ENCODE measurements around the gene UBAC1.

UBAC1 gene

DNA sequence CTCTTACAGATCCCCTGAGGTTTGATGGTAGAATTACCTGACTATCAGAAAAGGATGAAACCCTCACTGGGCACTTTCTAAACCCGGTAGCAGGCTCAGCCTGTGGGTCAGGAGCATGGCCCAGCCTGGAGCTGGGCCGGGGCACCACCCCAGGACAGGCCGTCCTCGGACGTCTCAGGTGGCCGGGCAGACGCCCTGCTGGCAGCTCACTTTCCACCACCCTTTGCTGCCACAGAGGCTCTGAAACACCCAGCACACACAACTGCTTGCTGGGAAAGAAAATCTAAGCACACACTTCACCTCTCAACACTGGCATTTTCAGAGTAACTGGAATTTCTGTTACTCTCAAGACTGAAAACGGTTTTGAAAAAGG is 4.4 kb downstream of the UBAC1 start:
- H3K9ac ChIP-seq (ENCODE audit: low read depth, low read length, poor library complexity, severe bottlenecking): no peak overlapping the region
- H3K4me1 ChIP-seq (ENCODE audit: insufficient read depth, low read length, poor library complexity, severe bottlenecking): peaks cover 23% of the 10 kb centered on the region
- TF ChIP-seq, protein P1, sequence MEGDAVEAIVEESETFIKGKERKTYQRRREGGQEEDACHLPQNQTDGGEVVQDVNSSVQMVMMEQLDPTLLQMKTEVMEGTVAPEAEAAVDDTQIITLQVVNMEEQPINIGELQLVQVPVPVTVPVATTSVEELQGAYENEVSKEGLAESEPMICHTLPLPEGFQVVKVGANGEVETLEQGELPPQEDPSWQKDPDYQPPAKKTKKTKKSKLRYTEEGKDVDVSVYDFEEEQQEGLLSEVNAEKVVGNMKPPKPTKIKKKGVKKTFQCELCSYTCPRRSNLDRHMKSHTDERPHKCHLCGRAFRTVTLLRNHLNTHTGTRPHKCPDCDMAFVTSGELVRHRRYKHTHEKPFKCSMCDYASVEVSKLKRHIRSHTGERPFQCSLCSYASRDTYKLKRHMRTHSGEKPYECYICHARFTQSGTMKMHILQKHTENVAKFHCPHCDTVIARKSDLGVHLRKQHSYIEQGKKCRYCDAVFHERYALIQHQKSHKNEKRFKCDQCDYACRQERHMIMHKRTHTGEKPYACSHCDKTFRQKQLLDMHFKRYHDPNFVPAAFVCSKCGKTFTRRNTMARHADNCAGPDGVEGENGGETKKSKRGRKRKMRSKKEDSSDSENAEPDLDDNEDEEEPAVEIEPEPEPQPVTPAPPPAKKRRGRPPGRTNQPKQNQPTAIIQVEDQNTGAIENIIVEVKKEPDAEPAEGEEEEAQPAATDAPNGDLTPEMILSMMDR (conservative IDR thresholded peaks at IDR 0.05; ENCODE audit: low read length): no peak
- TF ChIP-seq EZH2phosphoT487 (IDR thresholded peaks at IDR 0.05; ENCODE audit: borderline replicate concordance): no peak
- peaks cover 18% of the 10 kb centered on the region for H4K20me1 ChIP-seq (ENCODE audit: insufficient read depth, low read length, poor library complexity, severe bottlenecking)
- H3K9me2 ChIP-seq (replicated peaks; ENCODE audit: low read depth, low read length): no peaks in the 10 kb centered on the region
- H3F3A ChIP-seq (ENCODE audit: low read depth): no peaks in the 10 kb centered on the region
- peak overlapping the region; percentile 22 for H3K4me2 ChIP-seq (ENCODE audit: low read depth, low read length, poor library complexity, severe bottlenecking)
- H3K79me2 ChIP-seq (ENCODE audit: insufficient read depth, low read length): peaks cover 56% of the 10 kb centered on the region
- no peaks in the 10 kb centered on the region for H3K27me3 ChIP-seq (ENCODE audit: insufficient read depth, low read length, poor library complexity, severe bottlenecking)
- H2AFZ ChIP-seq (ENCODE audit: low read length): no peak overlapping the region
- no peak overlapping the region for H3K4me3 ChIP-seq (ENCODE audit: low read length, poor library complexity, severe bottlenecking)
- H3K9me3 ChIP-seq (ENCODE audit: insufficient read depth, low read depth, low read length): no peaks in the 10 kb centered on the region
- peaks cover 27% of the 10 kb centered on the region; the same call in 1 of the 2 replicates for H3K36me3 ChIP-seq (ENCODE audit: insufficient read depth, low read length)

DNA sequence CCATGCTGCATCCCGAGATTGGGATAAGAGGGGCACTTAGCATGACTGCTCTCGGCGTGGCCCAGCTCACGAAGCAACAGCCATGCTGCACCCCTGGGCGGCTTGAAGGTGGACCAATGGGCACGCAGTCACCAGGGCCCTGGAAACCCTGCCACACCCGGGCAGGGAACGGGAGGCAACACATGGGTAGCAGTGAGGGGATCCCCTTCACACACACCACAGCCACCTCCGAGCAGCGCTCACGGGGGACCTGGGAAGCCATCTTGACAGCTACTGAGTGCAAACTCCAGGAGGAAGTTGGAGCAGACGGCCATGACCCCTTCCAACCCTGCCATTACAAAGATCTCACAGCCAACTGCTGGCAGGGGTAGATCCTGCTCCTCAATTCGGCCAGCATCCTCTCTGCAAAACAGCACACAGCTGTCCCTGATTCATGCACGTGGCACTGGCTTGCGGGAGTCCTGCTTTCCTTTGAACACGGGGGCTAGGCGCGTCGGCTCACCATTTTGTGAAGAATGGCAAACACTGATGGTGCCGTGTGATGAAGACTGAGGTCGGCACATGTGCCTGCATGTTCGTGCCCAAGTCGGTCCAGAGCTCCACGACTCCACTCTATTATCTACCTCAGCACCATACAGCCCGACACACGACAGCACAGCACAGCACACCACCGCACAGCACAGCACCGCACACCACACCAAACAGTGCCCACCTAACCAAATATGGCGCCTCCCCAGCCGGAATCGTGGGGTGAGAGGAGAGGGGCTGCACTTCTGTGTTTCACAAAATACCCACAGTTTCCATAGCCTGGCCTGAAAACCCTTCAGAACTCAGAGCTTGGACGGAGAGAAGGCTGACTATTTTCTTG is 5.0 kb downstream of the UBAC1 start:
- Histone ChIP-seq H3K4me3 (ENCODE audit: low read length, poor library complexity, severe bottlenecking) (no peak overlapping the region), H2AFZ (ENCODE audit: low read length) (no peak overlapping the region), H3K9me3 (ENCODE audit: insufficient read depth, low read depth, low read length) (no peaks in the 10 kb centered on the region), H3K9me2 (replicated peaks; ENCODE audit: low read depth, low read length) (no peaks in the 10 kb centered on the region), H3K27me3 (ENCODE audit: insufficient read depth, low read length, poor library complexity, severe bottlenecking) (no peaks in the 10 kb centered on the region), H3K4me1 (ENCODE audit: insufficient read depth, low read length, poor library complexity, severe bottlenecking) (peaks cover 19% of the 10 kb centered on the region), H3K36me3 (ENCODE audit: insufficient read depth, low read length) (peaks cover 28% of the 10 kb centered on the region; the same call in 1 of the 2 replicates), H3K79me2 (ENCODE audit: insufficient read depth, low read length) (peaks cover 56% of the 10 kb centered on the region), H3F3A (ENCODE audit: low read depth) (no peaks in the 10 kb centered on the region), H4K20me1 (ENCODE audit: insufficient read depth, low read length, poor library complexity, severe bottlenecking) (peaks cover 18% of the 10 kb centered on the region), H3K9ac (ENCODE audit: low read depth, low read length, poor library complexity, severe bottlenecking) (no peak overlapping the region), H3K4me2 (ENCODE audit: low read depth, low read length, poor library complexity, severe bottlenecking) (peak overlapping the region; percentile 22)
- TF ChIP-seq EZH2phosphoT487 (IDR thresholded peaks at IDR 0.05; ENCODE audit: borderline replicate concordance): no peak
- TF ChIP-seq, protein P1 (conservative IDR thresholded peaks at IDR 0.05; ENCODE audit: low read length): no peak

DNA sequence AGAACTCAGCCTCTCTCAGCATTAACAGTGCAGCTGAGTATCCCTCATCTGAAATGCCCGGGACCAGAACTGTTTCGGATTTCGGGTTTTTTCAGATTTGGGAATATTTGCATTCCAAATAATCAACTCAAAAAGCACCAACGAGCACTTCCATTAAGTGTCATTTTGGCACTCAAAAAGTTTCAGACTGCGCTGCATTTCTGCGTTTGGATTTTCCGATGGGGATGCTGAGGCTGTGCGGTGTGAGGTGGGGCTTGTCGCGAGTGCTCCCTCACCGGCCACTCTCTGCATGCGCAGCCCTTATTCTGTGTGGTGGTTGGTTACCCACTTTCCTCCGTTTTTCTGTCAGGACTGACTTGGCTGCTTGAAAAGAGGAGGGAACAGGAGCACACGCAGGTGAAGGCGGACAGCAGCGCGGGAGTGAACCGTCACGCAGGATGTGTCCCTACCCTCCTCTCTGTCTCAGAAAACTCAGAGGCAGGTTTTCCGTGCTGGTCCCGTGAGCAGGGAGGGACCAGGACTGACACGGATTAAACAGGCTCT is 8.4 kb downstream of the UBAC1 start:
- no peaks in the 10 kb centered on the region for H3K4me1 ChIP-seq (ENCODE audit: insufficient read depth, low read length, poor library complexity, severe bottlenecking)
- peaks cover 36% of the 10 kb centered on the region; the same call in 1 of the 2 replicates for H3K36me3 ChIP-seq (ENCODE audit: insufficient read depth, low read length)
- no peak overlapping the region for H3K4me2 ChIP-seq (ENCODE audit: low read depth, low read length, poor library complexity, severe bottlenecking)
- H3F3A ChIP-seq (ENCODE audit: low read depth): no peaks in the 10 kb centered on the region
- H3K4me3 ChIP-seq (ENCODE audit: low read length, poor library complexity, severe bottlenecking): no peak overlapping the region
- no peak overlapping the region for H3K9ac ChIP-seq (ENCODE audit: low read depth, low read length, poor library complexity, severe bottlenecking)
- peaks cover 24% of the 10 kb centered on the region for H3K79me2 ChIP-seq (ENCODE audit: insufficient read depth, low read length)
- H3K9me2 ChIP-seq (replicated peaks; ENCODE audit: low read depth, low read length): no peaks in the 10 kb centered on the region
- no peak overlapping the region for H2AFZ ChIP-seq (ENCODE audit: low read length)
- no peak for TF ChIP-seq EZH2phosphoT487 (IDR thresholded peaks at IDR 0.05; ENCODE audit: borderline replicate concordance)
- TF ChIP-seq, protein P1 (conservative IDR thresholded peaks at IDR 0.05; ENCODE audit: low read length): no peak
- H3K9me3 ChIP-seq (ENCODE audit: insufficient read depth, low read depth, low read length): no peaks in the 10 kb centered on the region
- H4K20me1 ChIP-seq (ENCODE audit: insufficient read depth, low read length, poor library complexity, severe bottlenecking): peaks cover 4% of the 10 kb centered on the region
- no peaks in the 10 kb centered on the region for H3K27me3 ChIP-seq (ENCODE audit: insufficient read depth, low read length, poor library complexity, severe bottlenecking)

Data from Loucy (cell line).